Activated CD8-positive, alpha-beta memory T cell treated with anti-CD3 and anti-CD28 coated beads, Interleukin-2, amount 50 U/mL, for 1 hour (primary cell): Measurements from ENCODE around the gene TACR2.
A peak's percentile ranks its signal among the peaks of the same experiment; 100 is the strongest.

Source experiments
- DNase-seq: peaks from one replicate; pipeline ENCODE4 v3.0.0-alpha.2; 2020; ENCODE audit errors: extremely low read depth

TACR2 gene

GRCh38 chr10:69403066-69403465, 13.7 kb downstream of the TACR2 start:
- DNase-seq: no peak

- no peak for DNase-seq
These were observed 14.3 kb downstream of the TACR2 start for GRCh38 chr10:69402386-69402785.

- no peak for DNase-seq
These were observed 15.3 kb downstream of the TACR2 start for GRCh38 chr10:69401416-69401815.

- DNase-seq: no peak
These were observed 15.8 kb downstream of the TACR2 start for GRCh38 chr10:69400936-69401335.

GRCh38 chr10:69398466-69398865, 18.3 kb downstream of the TACR2 start:
- DNase-seq: no peak

- DNase-seq: no peak
These were observed 18.7 kb downstream of the TACR2 start for GRCh38 chr10:69397972-69398371.

GRCh38 chr10:69394020-69394419, 22.7 kb downstream of the TACR2 start:
- no peak for DNase-seq

GRCh38 chr10:69392481-69393000, 24.2 kb downstream of the TACR2 start:
- peak; percentile 53 for DNase-seq

- DNase-seq: no peak
These were observed 25.6 kb downstream of the TACR2 start for GRCh38 chr10:69391158-69391557.

- no peak for DNase-seq
These were observed 26.8 kb downstream of the TACR2 start for GRCh38 chr10:69389827-69390490.

GRCh38 chr10:69388488-69388887, 28.2 kb downstream of the TACR2 start:
- no peak for DNase-seq

GRCh38 chr10:69387500-69387899, 29.2 kb downstream of the TACR2 start:
- DNase-seq: no peak

GRCh38 chr10:69385454-69386350, 31.0 kb downstream of the TACR2 start:
- DNase-seq: no peak

- no peak for DNase-seq
These were observed 32.4 kb downstream of the TACR2 start for GRCh38 chr10:69384320-69384719.

- no peak for DNase-seq
These were observed 33.2 kb downstream of the TACR2 start for GRCh38 chr10:69383558-69383957.

GRCh38 chr10:69382382-69383117, 34.2 kb downstream of the TACR2 start:
- DNase-seq: no peak

GRCh38 chr10:69379800-69380199, 36.9 kb downstream of the TACR2 start:
- DNase-seq: no peak

- no peak for DNase-seq
These were observed 38.8 kb downstream of the TACR2 start for GRCh38 chr10:69377933-69378332.

- no peak for DNase-seq
These were observed 39.5 kb downstream of the TACR2 start for GRCh38 chr10:69377191-69377590.

GRCh38 chr10:69376662-69377061, 40.1 kb downstream of the TACR2 start:
- no peak for DNase-seq

- DNase-seq: no peak
These were observed 41.2 kb downstream of the TACR2 start for GRCh38 chr10:69375307-69376151.
